ENCODE data around the gene RAB3C.

The RAB3C gene

DNA sequence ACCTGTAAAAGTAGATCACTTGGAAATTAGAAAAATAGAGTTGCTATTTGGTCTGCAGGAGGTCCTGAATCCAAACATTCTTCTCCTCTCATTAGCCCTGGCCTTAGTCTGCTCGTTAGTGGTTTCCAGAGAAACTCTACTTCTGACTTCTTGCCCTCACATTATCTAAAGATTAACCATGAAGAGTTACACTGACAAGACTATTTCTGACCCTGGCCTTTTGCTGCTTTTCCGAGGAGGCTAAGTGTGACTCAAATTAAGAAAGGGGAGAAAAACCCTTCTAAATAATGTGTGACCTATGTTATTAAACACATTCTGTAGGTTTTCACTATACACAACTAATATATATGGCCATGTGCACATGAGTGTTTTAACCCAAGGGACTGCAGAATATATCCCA, 302.4 kb downstream of the RAB3C start:
- TF ChIP-seq POLR2A (IDR thresholded peaks at IDR 0.05; ENCODE audit: low read depth, low read length) = no peak
- no peak for DNase-seq (ENCODE audit: insufficient read length, low spot score)
- no peak for FAIRE-seq

DNA sequence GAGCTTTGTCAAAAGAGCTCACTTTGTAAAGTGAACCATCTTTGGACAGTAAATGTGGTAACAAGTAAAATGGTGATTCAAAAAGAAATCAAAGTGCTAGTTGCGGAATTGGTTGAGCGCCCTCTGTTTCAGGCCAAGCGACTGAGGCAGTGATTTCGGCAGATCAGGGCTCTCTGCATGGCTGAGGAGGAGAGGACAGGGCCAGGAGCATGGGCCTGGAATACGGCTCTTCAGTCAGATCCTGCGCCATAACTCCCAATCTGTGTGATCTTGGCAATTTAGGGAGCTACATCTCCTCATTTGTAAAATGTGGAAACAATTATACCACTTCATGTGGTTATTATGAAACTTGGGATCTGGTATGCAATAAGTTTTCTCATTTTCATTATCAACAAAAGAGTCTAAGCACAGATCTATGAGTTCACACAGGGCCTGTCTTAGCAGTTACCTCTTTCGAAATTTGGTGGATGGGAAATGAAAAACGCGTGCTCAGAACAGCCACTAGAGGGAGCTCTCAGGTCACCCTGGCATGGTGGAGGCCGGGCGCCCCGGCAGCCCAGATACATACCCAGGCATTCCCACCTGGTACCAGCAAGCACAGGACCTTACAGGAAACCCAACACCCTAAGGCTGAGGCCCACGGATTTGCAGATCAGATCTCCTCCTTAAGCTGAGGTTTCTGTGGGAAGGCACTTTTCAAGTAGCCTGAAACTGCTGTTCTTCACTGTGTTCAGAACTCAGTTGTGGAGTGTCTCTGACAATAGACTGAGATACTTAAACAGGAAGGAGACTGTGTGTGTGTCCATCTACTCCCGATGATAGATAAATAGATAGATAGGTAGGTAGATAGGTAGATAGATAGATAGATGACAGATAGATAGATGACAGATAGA, 303.7 kb downstream of the RAB3C start:
- FAIRE-seq (no peak), DNase-seq (ENCODE audit: insufficient read length, low spot score) (peak; percentile 53)
- TF ChIP-seq POLR2A (IDR thresholded peaks at IDR 0.05; ENCODE audit: low read depth, low read length) = no peak

- no peak for TF ChIP-seq POLR2A (IDR thresholded peaks at IDR 0.05; ENCODE audit: low read depth, low read length)
- no peak for FAIRE-seq
- no peak for DNase-seq (ENCODE audit: insufficient read length, low spot score)
Observed at GRCh38 chr5:58887311-58887710, 304.4 kb downstream of the RAB3C start.

- FAIRE-seq (no peak), DNase-seq (ENCODE audit: insufficient read length, low spot score) (no peak)
- TF ChIP-seq POLR2A (IDR thresholded peaks at IDR 0.05; ENCODE audit: low read depth, low read length) = no peak
Observed at GRCh38 chr5:58887721-58888409, 305.0 kb downstream of the RAB3C start.

DNA sequence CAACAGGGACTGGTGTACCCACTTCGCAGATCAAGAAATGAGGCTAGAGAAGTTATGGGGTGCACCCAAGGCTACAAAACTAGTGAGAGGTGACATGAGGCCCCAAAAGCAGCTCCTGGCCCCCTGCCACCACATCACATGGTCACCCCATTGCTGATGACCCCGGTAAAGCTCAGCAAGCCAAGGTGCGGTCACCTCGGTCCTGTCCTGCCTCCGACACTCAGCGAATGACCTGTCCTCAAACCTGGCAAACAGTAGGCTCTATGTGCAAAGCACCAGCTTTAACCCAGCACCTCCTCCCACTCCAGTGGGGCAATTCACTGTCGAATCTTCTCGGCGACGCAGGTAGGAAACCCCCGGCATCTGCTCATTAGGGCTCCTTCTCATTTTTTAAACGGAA, 307.4 kb downstream of the RAB3C start:
- DNase-seq (ENCODE audit: insufficient read length, low spot score) (no peak), FAIRE-seq (no peak)
- TF ChIP-seq POLR2A (IDR thresholded peaks at IDR 0.05; ENCODE audit: low read depth, low read length) = no peak

DNA sequence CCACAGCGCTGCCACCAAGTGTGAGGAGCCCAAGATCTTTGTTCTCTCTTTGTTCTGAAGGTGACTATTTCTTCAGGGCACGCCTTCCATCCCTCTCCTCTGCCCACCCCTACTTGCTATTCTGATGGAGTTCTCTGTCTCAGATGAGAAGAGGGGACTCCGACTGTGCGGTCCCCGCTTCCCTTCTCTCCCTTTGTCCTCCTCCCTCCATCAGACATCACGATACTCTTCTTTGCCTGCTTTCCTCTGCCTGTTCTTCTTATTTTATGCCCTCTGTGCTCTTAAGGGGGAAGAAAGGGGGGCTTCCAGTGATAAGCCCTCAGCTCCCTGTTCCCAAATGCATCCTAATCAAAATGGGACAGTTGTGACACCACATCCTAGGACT, 307.8 kb downstream of the RAB3C start:
- no peak for TF ChIP-seq POLR2A (IDR thresholded peaks at IDR 0.05; ENCODE audit: low read depth, low read length)
- DNase-seq (ENCODE audit: insufficient read length, low spot score) (no peak), FAIRE-seq (no peak)

GRCh38 chr5:58891086-58891970, 308.5 kb downstream of the RAB3C start:
- TF ChIP-seq POLR2A (IDR thresholded peaks at IDR 0.05; ENCODE audit: low read depth, low read length) = no peak
- DNase-seq (ENCODE audit: insufficient read length, low spot score) = peak; percentile 62
- no peak for FAIRE-seq

DNA sequence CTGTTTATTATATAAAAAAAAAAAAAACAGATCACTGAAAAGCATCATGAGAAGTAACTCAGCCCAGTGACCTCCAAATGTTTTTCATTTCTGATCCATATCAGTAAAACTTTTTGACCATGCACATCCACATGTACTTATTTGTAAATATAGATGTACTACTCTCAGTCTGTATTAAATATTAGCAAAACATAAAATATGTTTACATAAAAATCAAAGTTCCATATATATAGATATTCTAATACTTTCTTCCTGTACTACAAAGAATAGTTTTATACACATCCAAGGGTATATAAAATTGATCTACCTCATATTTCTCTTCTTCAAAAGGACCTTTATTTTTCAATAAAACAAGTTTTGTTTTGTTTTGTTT, 309.1 kb downstream of the RAB3C start:
- no peak for DNase-seq (ENCODE audit: insufficient read length, low spot score)
- no peak for TF ChIP-seq POLR2A (IDR thresholded peaks at IDR 0.05; ENCODE audit: low read depth, low read length)
- FAIRE-seq = no peak

GRCh38 chr5:58893551-58893950, 310.7 kb downstream of the RAB3C start:
- no peak for TF ChIP-seq POLR2A (IDR thresholded peaks at IDR 0.05; ENCODE audit: low read depth, low read length)
- DNase-seq (ENCODE audit: insufficient read length, low spot score) = no peak
- FAIRE-seq = no peak

GRCh38 chr5:58898006-58898405, 315.1 kb downstream of the RAB3C start:
- no peak for TF ChIP-seq POLR2A (IDR thresholded peaks at IDR 0.05; ENCODE audit: low read depth, low read length)
- DNase-seq (ENCODE audit: insufficient read length, low spot score) = no peak
- no peak for FAIRE-seq

DNA sequence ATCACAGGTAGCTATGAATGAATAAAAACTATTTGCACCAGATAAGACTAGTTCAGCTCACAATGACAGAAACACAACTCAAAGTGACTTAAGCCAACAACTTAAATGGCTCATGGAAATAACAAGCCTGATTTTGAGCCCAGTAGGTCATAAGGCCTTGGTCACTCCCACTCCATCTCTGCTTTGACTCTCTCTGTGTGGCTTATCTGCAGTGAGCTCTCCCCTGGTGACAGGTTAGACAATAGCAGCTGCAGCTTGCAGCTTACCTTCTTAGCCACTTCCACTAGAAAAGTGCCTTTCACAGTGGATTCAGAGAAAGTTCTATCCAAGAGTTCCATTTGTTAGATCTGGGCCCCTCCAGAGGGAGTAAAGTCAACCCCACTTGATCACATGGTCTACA, 315.7 kb downstream of the RAB3C start:
- FAIRE-seq (no peak), DNase-seq (ENCODE audit: insufficient read length, low spot score) (no peak)
- TF ChIP-seq POLR2A (IDR thresholded peaks at IDR 0.05; ENCODE audit: low read depth, low read length) = no peak

DNA sequence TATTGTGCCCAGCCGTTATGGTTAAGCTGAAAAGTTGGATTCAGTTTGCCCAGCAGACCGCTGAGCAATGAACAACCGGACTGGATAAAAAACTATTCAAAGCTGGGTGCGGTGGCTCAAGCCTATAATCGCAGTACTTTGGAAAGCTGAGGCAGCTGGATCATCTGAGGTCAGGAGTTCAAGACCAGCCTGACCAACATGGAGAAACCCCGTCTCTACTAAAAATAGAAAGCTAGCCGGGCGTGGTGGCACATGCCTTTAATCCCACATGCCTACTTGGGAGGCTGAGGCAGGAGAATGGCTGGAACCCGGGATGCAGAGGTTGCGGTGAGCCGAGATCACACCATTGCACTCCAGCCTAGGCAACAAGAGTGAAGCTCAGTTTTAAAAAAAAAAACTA, 318.4 kb downstream of the RAB3C start:
- no peak for TF ChIP-seq POLR2A (IDR thresholded peaks at IDR 0.05; ENCODE audit: low read depth, low read length)
- FAIRE-seq (no peak), DNase-seq (ENCODE audit: insufficient read length, low spot score) (no peak)

GRCh38 chr5:58902305-58902704, 319.4 kb downstream of the RAB3C start:
- DNase-seq (ENCODE audit: insufficient read length, low spot score) (no peak), FAIRE-seq (no peak)
- no peak for TF ChIP-seq POLR2A (IDR thresholded peaks at IDR 0.05; ENCODE audit: low read depth, low read length)

DNA sequence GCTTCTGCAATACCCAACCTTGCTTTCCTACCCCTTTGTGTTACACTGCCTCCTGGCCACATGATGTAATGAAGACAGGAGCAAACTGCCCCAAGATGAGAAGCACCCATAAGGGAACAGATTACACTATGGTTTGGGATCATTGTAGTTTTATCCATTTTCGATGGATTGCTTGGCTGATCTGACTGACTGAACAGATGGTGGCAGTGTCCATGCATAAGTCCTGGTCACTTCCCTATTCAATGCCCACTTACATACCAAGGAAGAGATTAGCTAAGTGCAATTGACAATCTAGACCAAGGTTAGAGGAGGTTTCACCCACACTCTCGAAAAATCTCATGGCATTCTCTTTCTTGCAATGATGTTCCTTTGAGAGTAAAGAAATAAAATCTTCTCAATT, 319.9 kb downstream of the RAB3C start:
- no peak for TF ChIP-seq POLR2A (IDR thresholded peaks at IDR 0.05; ENCODE audit: low read depth, low read length)
- FAIRE-seq = no peak

More for the DNA sequence above, 319.9 kb downstream of the RAB3C start:
- DNase-seq (ENCODE audit: insufficient read length, low spot score) = no peak

Measured in H54 (cell line).